HepG2 (cell line): ENCODE data around the gene OR14I1. TPM values are rescaled to one million over a fixed set of nuclear protein-coding genes. Genes with fewer than 3 reads are reported as not detected.
A peak's percentile ranks its signal among the peaks of the same experiment; 100 is the strongest.

Experiments
- ATAC-seq: fragments of 200-7000 bp; cut with Tn5 transposase; 3 replicates; pipeline ENCODE4 v1.9.1; 2020; ENCODE audit warnings: mild to moderate bottlenecking, moderate library complexity
- BruUV-seq: library from RNA; stranded (reverse); fragments of 400-500 nt; replicated peaks from 2 replicates; lab custom pipeline; 2021; lab: Mats Ljungman, UMichigan
- CTCF ChIA-PET: fragments of 300-600 bp; formaldehyde crosslinking; extraction: SDS; loops from one replicate; lab custom pipeline; 2021; ENCODE audit warnings: low total read pairs, inconsistent platforms, low intra/inter-chr PET ratio; lab: Yijun Ruan, JAX
- POLR2A ChIA-PET: fragments of 350-600 bp; sonication (Branson Sonifier 250); formaldehyde crosslinking; loops from one replicate; lab custom pipeline; 2020; ENCODE audit warnings: antibody characterized with exemption, inconsistent platforms; lab: Yijun Ruan, JAX
- DNase-seq: peaks from one replicate; pipeline ENCODE4 v3.0.0-alpha.2; 2015; ENCODE audit warnings: low spot score
- FAIRE-seq: peaks from 3 replicates; lab custom pipeline; 2011; peaks lifted over from hg19 to GRCh38; lab: Jason Lieb, UNC
- H2AFZ ChIP-seq: one replicate; pipeline ENCODE4 v1.6.1; 2011; ENCODE audit warnings: low read length, inconsistent platforms
- H3K27ac ChIP-seq: fragments of 300-600 bp; 3 replicates; pipeline ENCODE4 v1.8.0; 2011; ENCODE audit warnings: mixed run types, mild to moderate bottlenecking, mixed read lengths, low read length, inconsistent platforms; ENCODE audit not compliant: insufficient read depth; ENCODE audit errors: extremely low read length
- H3K27me3 ChIP-seq, 2 experiments: fragments of 200-600 bp in 1 of 2; 2 replicates in 1 of 2; 3 replicates in 1 of 2; pipeline versions ENCODE4 v1.6.0 to v1.8.0; 2011; ENCODE audit warnings: low read length in 2 of 2, mild to moderate bottlenecking in 2 of 2, moderate library complexity in 2 of 2, inconsistent platforms in 1 of 2; ENCODE audit not compliant: insufficient read depth in 2 of 2, control insufficient read depth in 1 of 2
- H3K36me3 ChIP-seq, 2 experiments: fragments of 200-600 bp in 1 of 2; replicated peaks in 1 of 2; 2 replicates in 1 of 2; 3 replicates in 1 of 2; pipeline versions ENCODE4 v1.5.1 to v1.8.0; 2011; ENCODE audit warnings: low read length in 2 of 2, inconsistent platforms in 1 of 2; ENCODE audit not compliant: insufficient read depth in 2 of 2, control insufficient read depth in 1 of 2
- H3K4me1 ChIP-seq: 2 replicates; pipeline ENCODE4 v1.5.1; 2012; ENCODE audit warnings: low read length, inconsistent platforms; ENCODE audit not compliant: insufficient read depth
- H3K4me2 ChIP-seq: 2 replicates; pipeline ENCODE4 v1.6.0; 2011; ENCODE audit warnings: low read depth, low read length, inconsistent platforms
- H3K4me3 ChIP-seq, 3 experiments: fragments of 200-600 bp in 1 of 3; sonication (generic), shearing (Covaris generic) in 1 of 3; replicated peaks in 1 of 3; 2 replicates each; pipeline ENCODE4 v1.5.1; 2011 to 2016; ENCODE audit warnings: low read length in 3 of 3, inconsistent platforms in 2 of 3, low read depth in 2 of 3, mild to moderate bottlenecking in 2 of 3, control low read depth in 1 of 3, mixed read lengths in 1 of 3; ENCODE audit not compliant: insufficient read depth in 1 of 3
- H3K79me2 ChIP-seq: one replicate; pipeline ENCODE4 v1.6.1; 2011; ENCODE audit warnings: low read length, inconsistent platforms; ENCODE audit not compliant: insufficient read depth
- H3K9ac ChIP-seq: 2 replicates; pipeline ENCODE4 v1.6.0; 2011; ENCODE audit warnings: mild to moderate bottlenecking, low read depth, low read length, inconsistent platforms; ENCODE audit not compliant: insufficient read depth
- H3K9me3 ChIP-seq: 2 replicates; pipeline ENCODE4 v1.5.1; 2012; ENCODE audit warnings: mild to moderate bottlenecking, low read length
- H4K20me1 ChIP-seq: 2 replicates; pipeline ENCODE4 v1.6.0; 2011; ENCODE audit warnings: inconsistent platforms, mild to moderate bottlenecking, low read length, moderate library complexity; ENCODE audit not compliant: insufficient read depth
- BHLHE40 ChIP-seq: IDR thresholded peaks from 2 replicates; pipeline ENCODE4 v1.6.1; 2011; ENCODE audit warnings: low read length, improper control_type of control experiment
- ETV6 ChIP-seq: sonication (generic); formaldehyde crosslinking; conservative IDR thresholded peaks from 2 replicates; pipeline ENCODE4 v1.4.0; 2020; ENCODE audit warnings: missing genetic modification reagents
- FOSL1 ChIP-seq: sonication (generic); formaldehyde crosslinking; IDR thresholded peaks from 2 replicates; pipeline ENCODE4 v1.9.0; 2021; ENCODE audit warnings: missing genetic modification reagents, borderline replicate concordance
- KLF16 ChIP-seq, 2 experiments: sonication (generic) in 1 of 2; formaldehyde crosslinking in 1 of 2; IDR thresholded peaks; 2 replicates each; pipeline versions ENCODE4 v1.6.1 to v1.8.0; 2016 to 2023; ENCODE audit warnings: missing genetic modification reagents in 2 of 2, missing compliant biosample characterization in 1 of 2
- MLLT10 ChIP-seq: sonication (generic); formaldehyde crosslinking; IDR thresholded peaks from 2 replicates; pipeline ENCODE4 v1.4.0; 2020; ENCODE audit warnings: missing genetic modification reagents
- NBN ChIP-seq: fragments of 450-650 bp; conservative IDR thresholded peaks from 2 replicates; pipeline ENCODE4 v1.6.1; 2017
- PRPF4 ChIP-seq: fragments of 200-400 bp; formaldehyde crosslinking; IDR thresholded peaks from 2 replicates; pipeline ENCODE4 v1.6.1; 2016; ENCODE audit warnings: low read length, low read depth; ENCODE audit not compliant: poor library complexity, severe bottlenecking
- SUZ12 ChIP-seq: fragments of 150-350 bp; IDR thresholded peaks from 2 replicates; pipeline ENCODE4 v1.6.1; 2014; ENCODE audit warnings: low read depth, low read length
- TARDBP ChIP-seq: sonication (generic); formaldehyde crosslinking; IDR thresholded peaks from 2 replicates; pipeline ENCODE4 v1.8.0; 2022; ENCODE audit warnings: mild to moderate bottlenecking, missing genetic modification reagents
- TCF7L2 ChIP-seq: IDR thresholded peaks from 2 replicates; pipeline ENCODE4 v1.6.1; 2011; ENCODE audit warnings: mild to moderate bottlenecking, low read depth, low read length, moderate library complexity
- TRIM24 ChIP-seq: sonication (generic); formaldehyde crosslinking; IDR thresholded peaks from 2 replicates; pipeline ENCODE4 v1.8.0; 2022; ENCODE audit warnings: mild to moderate bottlenecking, missing genetic modification reagents
- ZNF335 ChIP-seq: sonication (generic); formaldehyde crosslinking; IDR thresholded peaks from 2 replicates; pipeline ENCODE4 v1.4.0; 2020; ENCODE audit warnings: missing genetic modification reagents
- ZNF572 ChIP-seq: sonication (generic); formaldehyde crosslinking; IDR thresholded peaks from 2 replicates; pipeline ENCODE4 v1.5.1; 2020; ENCODE audit warnings: mild to moderate bottlenecking, missing genetic modification reagents
- ZNF615 ChIP-seq: sonication (generic); formaldehyde crosslinking; IDR thresholded peaks from 2 replicates; pipeline ENCODE4 v1.5.0; 2020; ENCODE audit warnings: mild to moderate bottlenecking, missing genetic modification reagents, borderline replicate concordance
- WGBS: methylation state at CpG from one replicate; pipeline ENCODE4 v1.1.6; 2017; ENCODE audit warnings: low lambda C conversion rate; 5-methylcytosine and 5-hydroxymethylcytosine counted together
- in situ Hi-C: cut with HindIII; loops from 2 replicates; pipeline ENCODE4 v1.10.0; 2017; ENCODE audit warnings: low pct_unique_long_range_greater_than_20kb; ENCODE audit not compliant: extremely low pct_ligation_motif_present
- intact Hi-C: fragments of 100-400 bp; cut with micrococcal nuclease; formaldehyde crosslinking; loops from one replicate; pipeline ENCODE4 v1.10.0; 2022; ENCODE audit not compliant: unreplicated experiment
- polyA plus RNA-seq, 8 experiments: library from polyadenylated mRNA; depleted of rRNA in 3 of 8; stranded (reverse) in 7 of 8; unstranded in 1 of 8; fragments of >200 nt; fragmentation: Illumina TruSeq in 4 of 8; extraction: Trizol in 4 of 8; gene quantifications; 2 replicates each; pipeline versions ENCODE4 v1.2.1 to v1.2.3, GENCODE V29; 2011 to 2016; ENCODE audit warnings: low read depth in 4 of 8, missing spikeins in 1 of 8, mixed read lengths in 1 of 8; ENCODE audit not compliant: insufficient read depth in 1 of 8
- total RNA-seq, 5 experiments: library from RNA; depleted of rRNA; stranded (reverse); fragments of >200 nt; fragmentation: Illumina TruSeq; extraction: Trizol; gene quantifications; 2 replicates each; pipeline ENCODE4 v1.2.3, GENCODE V29; 2016; ENCODE audit warnings: low read depth in 1 of 5
- TF ChIP-seq, protein P1 (sequence below): sonication (generic); formaldehyde crosslinking; IDR thresholded peaks from 2 replicates; pipeline ENCODE4 v1.9.0; 2022; ENCODE audit warnings: low read depth, missing genetic modification reagents
- TF ChIP-seq, protein P2 (sequence below): sonication (generic); formaldehyde crosslinking; IDR thresholded peaks from 2 replicates; pipeline ENCODE4 v1.5.1; 2020; ENCODE audit warnings: mild to moderate bottlenecking, missing genetic modification reagents, borderline replicate concordance

OR14I1 gene
- total and polyA plus RNA-seq, 2 of the 13 experiments (the other 11 are each of a cell fraction or from before 2014, with no cell fraction given) = not detected

DNA sequence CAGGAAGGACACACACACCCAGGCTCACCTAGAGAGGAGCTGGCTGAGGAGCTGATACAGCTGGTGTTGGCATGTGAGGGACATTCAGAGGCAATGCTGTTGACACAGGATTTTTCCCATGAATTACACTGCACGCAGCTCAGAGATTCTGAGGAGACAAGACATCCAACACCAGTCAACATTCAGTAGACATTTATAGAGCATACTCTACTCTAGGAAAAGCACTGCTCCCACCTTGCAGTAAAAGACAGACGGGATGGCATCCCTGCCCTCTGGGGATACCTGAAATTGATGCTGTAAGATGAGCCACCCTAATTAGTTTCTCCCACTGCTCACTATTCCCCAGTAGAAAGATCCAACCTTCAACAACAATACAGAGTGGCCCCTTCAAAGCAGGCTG lies 47.9 kb upstream of the OR14I1 start:
- intact Hi-C loops = loop anchor here (5.0 kb wide), 1 partner anchor 57 kb away; no protein-coding TSS in a partner anchor
- Histone ChIP-seq H3K36me3 (no peaks in the 10 kb centered on the region), H3K9ac (no peak overlapping the region), H4K20me1 (no peaks in the 10 kb centered on the region), H3K4me1 (peaks cover 17% of the 10 kb centered on the region), H2AFZ (peak overlapping the region; percentile 83), H3K4me3 (no peak overlapping the region), H3K27ac (no peak overlapping the region), H3K27me3 (no peaks in the 10 kb centered on the region; a peak in 1 of 5 replicates), H3K4me2 (no peak overlapping the region), H3K9me3 (no peaks in the 10 kb centered on the region), H3K79me2 (no peaks in the 10 kb centered on the region)
- FAIRE-seq (no peak), ATAC-seq (peak; percentile 24), DNase-seq (no peak)
- whole genome bisulfite sequencing = 0% methylated on average over 1 of the region's 2 CpGs
- TF ChIP-seq NBN (no peak), PRPF4 (no peak), TRIM24 (CRISPR knock-in tag) (no peak), FOSL1 (no peak), BHLHE40 (no peak), SUZ12 (no peak), ETV6 (CRISPR knock-in tag) (no peak), MLLT10 (CRISPR knock-in tag) (no peak), ZNF335 (CRISPR knock-in tag) (no peak), ZNF572 (CRISPR knock-in tag) (no peak), TCF7L2 (no peak), TARDBP (CRISPR knock-in tag) (no peak), ZNF615 (no peak), KLF16 (CRISPR knock-in tag; IDR thresholded peaks at IDR 0.05) (no peak)
- TF ChIP-seq, protein P1, sequence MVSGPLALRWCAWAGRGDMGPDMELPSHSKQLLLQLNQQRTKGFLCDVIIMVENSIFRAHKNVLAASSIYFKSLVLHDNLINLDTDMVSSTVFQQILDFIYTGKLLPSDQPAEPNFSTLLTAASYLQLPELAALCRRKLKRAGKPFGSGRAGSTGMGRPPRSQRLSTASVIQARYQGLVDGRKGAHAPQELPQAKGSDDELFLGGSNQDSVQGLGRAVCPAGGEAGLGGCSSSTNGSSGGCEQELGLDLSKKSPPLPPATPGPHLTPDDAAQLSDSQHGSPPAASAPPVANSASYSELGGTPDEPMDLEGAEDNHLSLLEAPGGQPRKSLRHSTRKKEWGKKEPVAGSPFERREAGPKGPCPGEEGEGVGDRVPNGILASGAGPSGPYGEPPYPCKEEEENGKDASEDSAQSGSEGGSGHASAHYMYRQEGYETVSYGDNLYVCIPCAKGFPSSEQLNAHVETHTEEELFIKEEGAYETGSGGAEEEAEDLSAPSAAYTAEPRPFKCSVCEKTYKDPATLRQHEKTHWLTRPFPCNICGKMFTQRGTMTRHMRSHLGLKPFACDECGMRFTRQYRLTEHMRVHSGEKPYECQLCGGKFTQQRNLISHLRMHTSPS = no peak
- TF ChIP-seq, protein P2, sequence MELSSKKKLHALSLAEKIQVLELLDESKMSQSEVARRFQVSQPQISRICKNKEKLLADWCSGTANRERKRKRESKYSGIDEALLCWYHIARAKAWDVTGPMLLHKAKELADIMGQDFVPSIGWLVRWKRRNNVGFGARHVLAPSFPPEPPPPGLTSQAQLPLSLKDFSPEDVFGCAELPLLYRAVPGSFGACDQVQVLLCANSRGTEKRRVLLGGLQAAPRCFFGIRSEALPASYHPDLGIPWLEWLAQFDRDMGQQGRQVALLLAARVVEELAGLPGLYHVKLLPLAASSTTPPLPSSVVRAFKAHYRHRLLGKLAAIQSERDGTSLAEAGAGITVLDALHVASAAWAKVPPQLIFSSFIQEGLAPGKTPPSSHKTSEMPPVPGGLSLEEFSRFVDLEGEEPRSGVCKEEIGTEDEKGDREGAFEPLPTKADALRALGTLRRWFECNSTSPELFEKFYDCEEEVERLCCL (CRISPR knock-in tag) = no peak
- ChIA-PET CTCF (no interaction called here), POLR2A (interaction anchor here (0.9 kb wide), 1 partner anchor 108 kb away, joined by 3 read pairs; the partner anchor contains the start of gene ZNF692)
- in situ Hi-C loops = no loop called here
- no TSS peak for BruUV-seq
